Measurements from ENCODE around the gene GRK3.

GRCh38 chr22:25659413-25659812 lies 94.9 kb downstream of the GRK3 start:
- TF ChIP-seq CTCF (IDR thresholded peaks at IDR 0.05; ENCODE audit: low read depth, low read length, poor library complexity, severe bottlenecking) (no peak), EZH2phosphoT487 (IDR thresholded peaks at IDR 0.05; ENCODE audit: borderline replicate concordance, low read length) (no peak)

Data from DOHH2 (cell line).